ENCODE data around the gene SLC24A3. TPM values are rescaled to one million over a fixed set of nuclear protein-coding genes. Genes with fewer than 3 reads are reported as not detected.

Gene SLC24A3
- total RNA-seq, 1 experiment from 2014 or later, result 46.0 TPM

- H3K27ac ChIP-seq (ENCODE audit: low read depth, low read length, poor library complexity, severe bottlenecking), result no peak overlapping the region
- POLR2A ChIA-PET (ENCODE audit: low non-redundant PET), result interaction anchor here (0.6 kb wide), 1 partner anchor 10 kb away, joined by 4 read pairs; no protein-coding TSS in a partner anchor
- CTCF ChIA-PET, result no interaction called here
Observed at GRCh38 chr20:19466206-19466928, 253.9 kb downstream of the SLC24A3 start.

GRCh38 chr20:19473216-19473921 lies 260.9 kb downstream of the SLC24A3 start:
- BruUV-seq (replicated peaks), result no TSS peak
- no peak for TF ChIP-seq EZH2 (IDR thresholded peaks at IDR 0.05; ENCODE audit: borderline replicate concordance, low read depth, low read length, poor library complexity, severe bottlenecking)
- TF ChIP-seq, protein P1, sequence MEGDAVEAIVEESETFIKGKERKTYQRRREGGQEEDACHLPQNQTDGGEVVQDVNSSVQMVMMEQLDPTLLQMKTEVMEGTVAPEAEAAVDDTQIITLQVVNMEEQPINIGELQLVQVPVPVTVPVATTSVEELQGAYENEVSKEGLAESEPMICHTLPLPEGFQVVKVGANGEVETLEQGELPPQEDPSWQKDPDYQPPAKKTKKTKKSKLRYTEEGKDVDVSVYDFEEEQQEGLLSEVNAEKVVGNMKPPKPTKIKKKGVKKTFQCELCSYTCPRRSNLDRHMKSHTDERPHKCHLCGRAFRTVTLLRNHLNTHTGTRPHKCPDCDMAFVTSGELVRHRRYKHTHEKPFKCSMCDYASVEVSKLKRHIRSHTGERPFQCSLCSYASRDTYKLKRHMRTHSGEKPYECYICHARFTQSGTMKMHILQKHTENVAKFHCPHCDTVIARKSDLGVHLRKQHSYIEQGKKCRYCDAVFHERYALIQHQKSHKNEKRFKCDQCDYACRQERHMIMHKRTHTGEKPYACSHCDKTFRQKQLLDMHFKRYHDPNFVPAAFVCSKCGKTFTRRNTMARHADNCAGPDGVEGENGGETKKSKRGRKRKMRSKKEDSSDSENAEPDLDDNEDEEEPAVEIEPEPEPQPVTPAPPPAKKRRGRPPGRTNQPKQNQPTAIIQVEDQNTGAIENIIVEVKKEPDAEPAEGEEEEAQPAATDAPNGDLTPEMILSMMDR (conservative IDR thresholded peaks at IDR 0.05; ENCODE audit: low read depth, low read length), result no peak
- Histone ChIP-seq H3K4me3 (ENCODE audit: low read depth, low read length, poor library complexity, severe bottlenecking) (no peak overlapping the region), H3K36me3 (ENCODE audit: insufficient read depth, low read length, poor library complexity, severe bottlenecking) (no peaks in the 10 kb centered on the region), H3K9me3 (ENCODE audit: low read depth, low read length, poor library complexity, severe bottlenecking) (no peaks in the 10 kb centered on the region), H3K27me3 (replicated peaks; ENCODE audit: insufficient read depth, low read depth, low read length, poor library complexity) (no peaks in the 10 kb centered on the region), H3K27ac (ENCODE audit: low read depth, low read length, poor library complexity, severe bottlenecking) (no peak overlapping the region), H3K4me1 (ENCODE audit: insufficient read depth, low read length, poor library complexity, severe bottlenecking) (peaks cover 4% of the 10 kb centered on the region)
- ChIA-PET CTCF (no interaction called here), POLR2A (ENCODE audit: low non-redundant PET) (interaction anchor here (0.7 kb wide), 1 partner anchor 36 kb away, joined by 3 read pairs; no protein-coding TSS in a partner anchor)
- no peak for DNase-seq (ENCODE audit: low spot score)
- intact Hi-C loops (cut with micrococcal nuclease; ENCODE audit: unreplicated experiment), result no loop called here

More at GRCh38 chr20:19466206-19466928, 253.9 kb downstream of the SLC24A3 start:
- Histone ChIP-seq H3K4me3 (ENCODE audit: low read depth, low read length, poor library complexity, severe bottlenecking) (no peak overlapping the region), H3K27me3 (replicated peaks; ENCODE audit: insufficient read depth, low read depth, low read length, poor library complexity) (no peaks in the 10 kb centered on the region), H3K9me3 (ENCODE audit: low read depth, low read length, poor library complexity, severe bottlenecking) (no peaks in the 10 kb centered on the region), H3K36me3 (ENCODE audit: insufficient read depth, low read length, poor library complexity, severe bottlenecking) (no peaks in the 10 kb centered on the region), H3K4me1 (ENCODE audit: insufficient read depth, low read length, poor library complexity, severe bottlenecking) (peaks cover 4% of the 10 kb centered on the region)
- BruUV-seq (replicated peaks), result no TSS peak
- TF ChIP-seq, protein P1 (conservative IDR thresholded peaks at IDR 0.05; ENCODE audit: low read depth, low read length), result no peak
- TF ChIP-seq EZH2 (IDR thresholded peaks at IDR 0.05; ENCODE audit: borderline replicate concordance, low read depth, low read length, poor library complexity, severe bottlenecking), result no peak
- DNase-seq (ENCODE audit: low spot score), result no peak
- intact Hi-C loops (cut with micrococcal nuclease; ENCODE audit: unreplicated experiment), result no loop called here

DNA sequence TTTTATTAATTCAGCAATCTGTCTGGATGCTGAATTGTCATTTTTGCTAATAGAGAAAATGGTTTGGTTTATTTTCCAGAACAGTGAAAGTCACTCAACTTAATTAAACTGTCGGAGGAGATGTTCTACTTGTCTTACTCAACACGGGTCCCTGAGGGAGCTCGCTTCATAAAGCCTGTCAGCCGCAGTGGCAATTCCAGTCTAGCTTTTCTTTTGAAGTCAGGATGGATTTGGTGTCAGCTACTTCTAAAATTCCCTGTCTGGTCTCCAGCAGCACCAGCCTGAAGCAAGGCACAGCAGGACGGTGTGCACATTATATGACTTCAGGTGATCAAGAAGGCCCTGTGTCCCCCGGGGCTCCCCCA lies 261.5 kb downstream of the SLC24A3 start:
- ChIA-PET POLR2A (ENCODE audit: low non-redundant PET) (interaction anchor here (0.7 kb wide), 1 partner anchor 36 kb away, joined by 3 read pairs; no protein-coding TSS in a partner anchor), CTCF (no interaction called here)
- H3K36me3 ChIP-seq (ENCODE audit: insufficient read depth, low read length, poor library complexity, severe bottlenecking), result no peaks in the 10 kb centered on the region
- H3K4me3 ChIP-seq (ENCODE audit: low read depth, low read length, poor library complexity, severe bottlenecking), result no peak overlapping the region
- BruUV-seq (replicated peaks), result no TSS peak
- H3K27ac ChIP-seq (ENCODE audit: low read depth, low read length, poor library complexity, severe bottlenecking), result no peak overlapping the region
- no peaks in the 10 kb centered on the region for H3K9me3 ChIP-seq (ENCODE audit: low read depth, low read length, poor library complexity, severe bottlenecking)
- H3K4me1 ChIP-seq (ENCODE audit: insufficient read depth, low read length, poor library complexity, severe bottlenecking), result peaks cover 4% of the 10 kb centered on the region
- no peak for DNase-seq (ENCODE audit: low spot score)
- intact Hi-C loops (cut with micrococcal nuclease; ENCODE audit: unreplicated experiment), result no loop called here
- H3K27me3 ChIP-seq (replicated peaks; ENCODE audit: insufficient read depth, low read depth, low read length, poor library complexity), result no peaks in the 10 kb centered on the region
- no peak for TF ChIP-seq EZH2 (IDR thresholded peaks at IDR 0.05; ENCODE audit: borderline replicate concordance, low read depth, low read length, poor library complexity, severe bottlenecking)
- TF ChIP-seq, protein P1 (conservative IDR thresholded peaks at IDR 0.05; ENCODE audit: low read depth, low read length), result no peak
